Bone marrow (tissue), 2 donors: ENCODE results near the gene TMEM270.
"Not testable (repeated sequence)": the region's sequence is repeated elsewhere in the genome, so short reads cannot be mapped to it uniquely, and the experiment has no call there.

Source experiments
- DNase-seq, 2 donors: peaks; one replicate each; lab custom pipeline; 2025; lab: John Stamatoyannopoulos, UW

Gene TMEM270

GRCh38 chr7:73860859-73861258 is at the start of gene TMEM270:
TMEM270 (plus strand) TSS chr7:73861159; CDS start chr7:73861195, 36 bp downstream.
- no peak for DNase-seq

GRCh38 chr7:73811760-73812168 is 49.2 kb upstream of the TMEM270 start:
- peak; percentile 21 to 31 for DNase-seq

DNA sequence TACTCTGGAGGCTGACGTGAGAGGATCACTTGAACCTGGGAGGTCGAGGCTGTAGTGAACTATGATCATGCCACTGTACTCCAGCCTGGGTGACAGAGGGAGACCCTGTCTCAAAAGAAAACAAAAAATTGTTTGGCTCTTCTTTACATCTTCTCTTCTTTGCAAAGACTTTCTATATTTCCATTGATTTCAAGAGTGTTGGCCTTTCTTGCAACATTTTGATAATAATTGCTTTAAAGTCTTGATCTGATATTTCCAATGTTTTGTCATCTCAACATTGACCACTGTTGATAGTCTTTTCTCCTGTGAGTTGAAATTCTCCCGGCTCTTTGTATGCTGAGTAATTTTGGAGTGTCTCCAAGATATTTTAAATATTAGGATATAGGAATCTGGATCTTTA is 48.0 kb upstream of the TMEM270 start:
- DNase-seq: no peak

- no peak for DNase-seq
Observed at GRCh38 chr7:73815436-73815835, 45.5 kb upstream of the TMEM270 start.

DNA sequence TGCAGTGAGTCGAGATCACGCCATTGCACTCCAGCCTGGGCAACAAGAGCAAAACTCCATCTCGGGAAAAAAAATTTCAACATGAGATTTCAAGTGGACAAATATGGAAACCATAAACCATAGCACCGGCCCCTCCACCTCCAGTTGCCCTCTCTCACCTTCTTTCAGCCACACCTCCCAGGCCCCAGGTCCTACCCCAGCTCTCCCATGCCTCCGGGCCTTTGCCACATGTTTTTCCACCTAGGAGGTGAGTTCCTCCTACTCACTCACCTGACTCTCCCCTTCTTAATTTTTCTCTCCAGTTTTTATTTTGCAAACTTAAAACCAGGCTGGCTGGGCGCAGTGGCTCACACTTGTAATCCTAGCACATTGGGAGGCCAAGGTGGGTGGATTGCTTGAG is 43.8 kb upstream of the TMEM270 start:
- no peak for DNase-seq

GRCh38 chr7:73820013-73820412 is 40.9 kb upstream of the TMEM270 start:
- no peak for DNase-seq

GRCh38 chr7:73821597-73822285 is 39.2 kb upstream of the TMEM270 start:
- DNase-seq: not testable (repeated sequence)

DNA sequence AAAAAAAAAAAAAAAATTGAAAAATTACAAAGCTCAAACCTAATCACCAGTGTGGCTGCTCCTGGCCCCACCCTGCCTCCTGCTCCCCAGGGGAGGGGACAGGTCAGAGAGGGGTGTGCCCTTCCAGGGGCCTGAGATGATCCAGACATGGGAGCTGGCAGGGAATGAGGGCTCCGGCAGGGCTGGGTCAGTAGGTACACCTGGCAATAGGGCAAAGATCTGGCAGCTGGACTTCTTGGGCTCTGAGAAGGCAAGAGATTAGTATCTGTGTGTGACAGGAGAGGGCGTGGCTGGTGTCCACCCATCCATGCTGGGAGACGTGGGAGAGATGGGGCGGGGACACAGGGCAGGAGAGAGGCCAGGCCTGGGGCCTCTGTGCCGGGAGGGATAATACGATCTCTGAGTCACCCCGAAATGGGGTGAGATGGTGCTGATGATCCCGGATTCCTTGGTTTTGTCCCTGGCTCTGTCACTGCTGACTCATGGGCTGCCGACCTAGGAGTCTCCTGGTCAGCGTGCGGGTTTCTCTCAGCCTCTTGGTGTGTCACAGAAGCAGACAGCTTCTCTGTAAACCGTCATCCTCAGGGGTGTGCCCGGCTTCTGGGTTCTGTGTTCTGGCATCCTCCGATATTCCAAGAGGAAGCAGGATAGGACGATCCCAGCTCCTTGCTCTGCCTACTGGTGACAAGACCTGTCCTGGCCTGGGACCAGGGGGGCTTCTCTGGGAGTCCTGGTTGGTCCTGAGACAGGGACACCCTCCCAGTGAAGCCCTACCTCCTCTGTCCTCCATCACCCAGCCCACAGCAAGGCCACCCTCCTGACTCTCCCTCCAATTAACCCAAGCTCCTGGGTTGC is 38.4 kb upstream of the TMEM270 start:
- no peak for DNase-seq

DNA sequence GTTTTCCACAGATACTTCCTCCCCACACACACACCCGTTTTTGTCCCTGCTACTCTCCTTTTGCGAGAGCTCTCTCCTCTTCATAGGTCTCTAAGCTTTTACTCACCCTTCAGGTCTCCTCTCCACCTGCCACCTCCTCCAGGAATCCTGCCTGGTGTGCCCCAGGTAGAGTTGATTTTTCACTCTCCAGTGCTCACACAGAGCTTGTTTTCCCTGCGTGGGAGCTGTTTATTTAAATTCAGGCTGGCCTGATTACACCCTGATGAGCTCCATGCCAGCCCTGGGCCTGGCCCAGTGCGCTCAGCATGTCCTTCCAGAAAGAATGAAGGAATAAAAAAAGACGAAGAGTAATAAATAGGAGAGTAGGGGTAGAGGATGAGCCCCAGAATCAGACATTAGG is 37.7 kb upstream of the TMEM270 start:
- no peak for DNase-seq

GRCh38 chr7:73823873-73824592 is 36.9 kb upstream of the TMEM270 start:
- DNase-seq: no peak

- DNase-seq: no peak
Observed at GRCh38 chr7:73824986-73825385, 36.0 kb upstream of the TMEM270 start.

GRCh38 chr7:73827567-73828106 is 33.3 kb upstream of the TMEM270 start:
- DNase-seq: no peak

- DNase-seq: no peak
Observed at GRCh38 chr7:73828107-73828803, 32.7 kb upstream of the TMEM270 start.

DNA sequence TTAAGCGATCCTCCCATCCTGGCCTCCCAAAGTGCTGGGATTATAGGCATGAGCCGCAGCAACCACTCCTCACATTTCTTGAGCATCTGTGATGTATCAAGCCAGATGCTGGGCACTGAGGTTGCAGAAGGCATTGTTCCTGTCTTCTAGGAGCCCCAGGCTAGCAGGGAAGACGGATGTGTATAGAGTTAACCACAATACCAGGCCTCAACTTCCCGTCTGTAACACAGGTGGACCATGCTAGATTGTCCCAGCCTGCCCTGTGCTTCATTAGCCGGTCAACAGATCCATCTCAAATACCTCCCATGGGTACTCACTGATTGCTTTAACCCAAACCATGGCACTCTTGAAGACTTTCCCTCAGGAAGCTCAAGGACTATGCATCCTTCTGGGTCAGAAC is 32.0 kb upstream of the TMEM270 start:
- DNase-seq: no peak

DNA sequence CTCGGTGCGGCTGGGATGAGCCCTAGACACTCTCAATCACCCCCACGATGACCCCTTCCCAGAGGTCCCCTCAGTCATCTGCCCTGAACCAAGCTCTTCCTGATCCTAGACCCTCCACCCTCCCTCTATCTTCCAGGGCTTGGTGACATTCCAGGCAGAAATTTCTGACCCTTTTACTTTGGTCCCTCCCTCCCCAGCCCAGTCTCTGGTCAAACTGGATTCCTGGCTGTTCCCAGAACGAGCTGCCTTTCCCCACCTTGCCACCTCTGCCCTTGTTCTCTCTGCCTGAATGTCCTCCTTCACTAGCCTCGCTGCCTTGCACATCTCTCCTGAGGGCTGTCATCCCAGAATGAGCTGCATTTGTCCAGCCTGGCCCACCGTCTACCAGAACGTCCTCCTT is 31.5 kb upstream of the TMEM270 start:
- no peak for DNase-seq

- no peak for DNase-seq
Observed at GRCh38 chr7:73829921-73830680, 30.9 kb upstream of the TMEM270 start.

DNA sequence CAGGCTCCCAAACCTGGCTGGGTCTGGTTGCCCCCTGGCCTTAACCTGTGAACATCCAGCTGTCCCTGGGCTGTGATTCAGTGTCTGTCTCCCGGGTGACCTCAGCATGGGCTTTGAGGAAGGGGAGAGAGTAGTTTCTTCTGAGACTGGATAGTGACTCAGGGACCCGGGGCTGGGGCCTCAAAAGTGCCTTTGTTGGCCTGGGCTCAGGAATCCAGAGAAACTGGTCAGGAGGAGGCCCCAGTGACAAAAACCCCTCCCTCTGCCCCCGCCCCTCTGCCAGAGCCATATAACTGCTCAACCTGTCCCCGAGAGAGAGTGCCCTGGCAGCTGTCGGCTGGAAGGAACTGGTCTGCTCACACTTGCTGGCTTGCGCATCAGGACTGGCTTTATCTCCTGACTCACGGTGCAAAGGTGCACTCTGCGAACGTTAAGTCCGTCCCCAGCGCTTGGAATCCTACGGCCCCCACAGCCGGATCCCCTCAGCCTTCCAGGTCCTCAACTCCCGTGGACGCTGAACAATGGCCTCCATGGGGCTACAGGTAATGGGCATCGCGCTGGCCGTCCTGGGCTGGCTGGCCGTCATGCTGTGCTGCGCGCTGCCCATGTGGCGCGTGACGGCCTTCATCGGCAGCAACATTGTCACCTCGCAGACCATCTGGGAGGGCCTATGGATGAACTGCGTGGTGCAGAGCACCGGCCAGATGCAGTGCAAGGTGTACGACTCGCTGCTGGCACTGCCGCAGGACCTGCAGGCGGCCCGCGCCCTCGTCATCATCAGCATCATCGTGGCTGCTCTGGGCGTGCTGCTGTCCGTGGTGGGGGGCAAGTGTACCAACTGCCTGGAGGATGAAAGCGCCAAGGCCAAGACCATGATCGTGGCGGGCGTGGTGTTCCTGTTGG is 30.0 kb upstream of the TMEM270 start, which contains the start of gene CLDN4:
Gene CLDN4, plus strand, starts transcription at position 316 of the 903 bp plus-strand sequence. Its CDS starts 206 bp downstream, at position 522.
- no peak for DNase-seq

- no peak for DNase-seq
Observed at GRCh38 chr7:73831584-73831833, 29.4 kb upstream of the TMEM270 start.

- no peak for DNase-seq
Observed at GRCh38 chr7:73831834-73832651, 28.9 kb upstream of the TMEM270 start.
